SKM-1 treated with dmso at 0.1 percent for 144 hours (cell line): ENCODE measurements around the gene AUTS2.

Source experiments
- DNase-seq: peaks from one replicate; lab custom pipeline; 2025; ENCODE audit not compliant: unreplicated experiment; lab: John Stamatoyannopoulos, UW

Gene AUTS2

GRCh38 chr7:69879989-69880388 lies 281.7 kb downstream of the AUTS2 start:
- no peak for DNase-seq

DNA sequence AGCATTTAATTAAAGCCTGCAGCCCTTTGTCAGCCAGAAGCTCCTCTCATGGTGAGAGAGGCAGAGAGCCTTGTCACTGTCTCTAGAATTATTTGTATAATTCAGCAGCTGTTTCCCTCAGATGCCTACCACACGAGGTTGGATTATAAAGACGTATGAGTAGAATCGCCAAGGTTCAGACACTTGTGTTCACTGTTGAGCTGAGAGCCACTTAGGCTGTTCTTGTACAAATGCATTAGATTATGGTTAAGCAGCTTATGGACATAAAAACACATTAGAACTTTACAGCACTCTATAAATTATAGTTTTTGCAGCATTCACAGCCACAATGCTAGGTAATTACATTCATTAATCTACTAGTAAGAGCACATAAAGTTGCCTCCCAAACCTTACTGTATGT lies 282.6 kb downstream of the AUTS2 start:
- no peak for DNase-seq

GRCh38 chr7:69882269-69882668 lies 284.0 kb downstream of the AUTS2 start:
- no peak for DNase-seq

DNA sequence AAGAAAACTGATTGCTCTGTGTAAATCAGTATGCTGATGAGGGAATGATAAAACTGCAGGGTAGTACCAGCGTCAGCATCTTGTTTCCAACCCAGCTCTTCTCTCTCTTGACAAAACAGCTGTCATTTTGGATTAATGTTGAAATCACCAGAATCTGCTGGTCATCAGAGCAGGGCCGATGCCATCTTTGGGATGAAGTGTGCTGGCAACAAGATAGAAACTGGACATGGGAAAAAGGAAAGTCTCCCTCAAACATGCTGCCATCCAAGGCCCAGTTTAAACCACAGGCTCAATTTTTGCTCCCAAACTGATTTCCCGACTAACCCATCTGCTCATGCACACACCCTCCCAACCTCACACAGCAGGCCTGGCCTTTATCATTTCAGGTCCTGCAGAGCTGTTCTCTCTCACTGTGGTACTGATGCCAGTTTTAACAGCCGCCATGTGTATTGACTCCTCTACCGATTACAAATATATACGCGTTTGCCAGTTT lies 285.2 kb downstream of the AUTS2 start:
- DNase-seq: no peak

DNA sequence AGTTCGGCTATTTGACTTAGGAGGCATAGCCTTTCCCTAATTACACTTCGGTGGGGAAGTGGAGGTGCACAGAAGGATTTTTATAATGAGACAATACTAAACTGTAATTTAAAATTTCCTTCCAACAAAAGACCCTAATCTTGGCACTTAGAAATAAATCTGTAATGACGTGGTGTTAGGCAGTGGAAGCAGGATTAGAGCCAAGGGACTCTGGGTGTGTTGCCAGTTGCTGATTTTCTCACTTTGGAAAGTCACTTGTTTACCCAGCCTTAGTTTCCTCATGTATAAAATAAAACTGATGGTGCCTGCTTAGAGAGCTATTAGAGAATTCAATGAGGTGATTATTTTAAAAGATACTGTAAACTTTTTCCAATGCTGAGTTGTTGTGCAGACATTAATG lies 287.2 kb downstream of the AUTS2 start:
- DNase-seq: no peak

- no peak for DNase-seq
Measured at GRCh38 chr7:69889338-69889975, 291.2 kb downstream of the AUTS2 start.

GRCh38 chr7:69889976-69890351 lies 291.7 kb downstream of the AUTS2 start:
- no peak for DNase-seq

GRCh38 chr7:69892790-69893189 lies 294.5 kb downstream of the AUTS2 start:
- no peak for DNase-seq

GRCh38 chr7:69893906-69894305 lies 295.6 kb downstream of the AUTS2 start:
- DNase-seq: no peak

DNA sequence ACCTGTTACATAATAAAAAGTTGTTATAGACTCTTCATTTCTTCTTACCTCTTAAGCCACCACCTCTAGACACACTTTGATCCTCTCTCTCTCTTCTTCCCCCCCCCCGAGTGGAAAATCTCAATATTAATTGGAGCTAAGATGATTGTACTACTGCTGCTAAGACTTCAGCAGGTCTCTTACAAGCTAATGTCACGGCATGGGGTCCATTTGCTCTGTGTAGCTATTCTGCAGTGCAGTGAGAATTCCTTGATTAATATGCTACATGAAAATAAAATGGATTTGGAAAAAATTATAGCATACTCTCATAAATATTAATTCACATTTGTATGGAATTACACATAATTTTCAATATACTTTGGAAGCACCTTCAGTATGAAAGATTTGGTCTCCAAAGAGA lies 297.2 kb downstream of the AUTS2 start:
- DNase-seq: no peak

- DNase-seq: no peak
Measured at GRCh38 chr7:69896121-69896520, 297.8 kb downstream of the AUTS2 start.

DNA sequence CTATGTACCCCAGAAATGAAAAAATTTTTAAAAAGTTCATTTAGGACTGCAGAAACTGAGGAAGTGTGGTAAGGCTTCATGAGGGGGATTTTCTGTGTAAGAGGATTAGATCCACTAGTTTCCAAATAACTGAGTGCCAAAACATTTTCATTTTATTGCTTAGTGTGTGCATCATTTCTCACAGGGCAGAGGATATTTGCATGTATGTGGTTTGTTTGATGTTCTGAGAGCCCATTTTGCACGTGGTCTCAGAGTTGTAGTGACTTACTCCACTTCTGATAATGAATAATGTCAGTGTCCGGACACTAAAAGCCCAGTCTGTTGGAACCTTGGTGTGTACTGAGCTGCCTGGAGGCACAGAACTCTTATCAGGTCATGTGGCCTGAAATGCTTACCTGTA lies 299.9 kb downstream of the AUTS2 start:
- no peak for DNase-seq

DNA sequence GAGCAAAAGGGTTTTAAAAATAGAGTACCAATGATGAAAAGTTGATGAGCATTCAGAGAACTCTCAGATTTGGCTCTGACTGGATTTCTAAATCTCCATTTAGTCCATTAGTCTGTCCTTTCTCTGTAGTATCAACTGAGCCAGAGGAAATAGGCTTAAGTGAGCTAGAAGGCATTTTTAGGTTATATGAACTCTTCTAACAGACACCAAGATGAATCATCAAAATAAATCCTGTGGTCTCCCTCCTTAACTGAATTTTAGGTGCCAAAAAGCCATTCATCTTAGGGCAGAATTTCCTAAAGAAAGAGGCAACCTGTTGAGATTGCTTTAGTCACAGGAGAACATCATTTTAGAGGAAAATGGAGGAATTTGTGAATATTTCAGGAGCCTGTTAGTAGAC lies 305.1 kb downstream of the AUTS2 start:
- DNase-seq: no peak

- DNase-seq: no peak
Measured at GRCh38 chr7:69906283-69906995, 308.2 kb downstream of the AUTS2 start.

DNA sequence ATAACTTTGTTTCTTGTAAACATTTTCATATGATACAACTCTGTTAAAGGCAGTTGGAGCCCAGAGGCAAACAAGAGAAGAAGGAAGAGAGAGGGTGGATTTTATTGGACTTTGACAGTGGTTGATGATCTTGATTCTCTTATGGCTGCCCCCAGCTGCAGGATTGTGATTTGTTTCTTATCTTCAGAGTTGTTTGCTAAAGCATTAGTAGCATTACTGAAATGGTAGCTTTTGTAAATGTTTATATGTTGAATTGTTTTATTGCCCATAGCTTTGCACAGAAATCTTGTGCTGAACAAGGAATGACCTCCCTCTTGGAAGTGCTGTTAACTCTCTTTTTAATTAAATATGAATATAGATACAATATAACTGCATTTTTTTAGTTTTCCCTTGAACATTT lies 309.4 kb downstream of the AUTS2 start:
- DNase-seq: no peak

DNA sequence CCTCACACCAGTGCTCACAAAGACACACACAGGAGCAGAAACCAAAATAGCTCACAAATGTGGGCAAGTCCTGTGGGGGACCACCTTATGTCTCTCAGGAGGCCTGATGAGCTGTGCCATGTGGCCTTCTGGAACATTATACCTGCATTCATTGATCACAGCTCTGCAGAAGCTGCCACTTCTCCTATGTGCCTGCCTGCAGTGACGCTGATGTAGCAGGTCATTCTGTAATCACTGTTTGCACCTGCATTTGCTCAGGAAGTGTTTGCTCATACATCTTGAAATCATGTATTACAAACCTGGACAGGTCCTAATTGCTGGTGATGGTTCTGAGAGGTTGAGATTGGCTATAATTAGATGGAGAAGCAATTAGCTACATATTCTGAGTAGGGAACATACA lies 310.2 kb downstream of the AUTS2 start:
- DNase-seq: no peak

GRCh38 chr7:69910150-69910549 lies 311.9 kb downstream of the AUTS2 start:
- no peak for DNase-seq

DNA sequence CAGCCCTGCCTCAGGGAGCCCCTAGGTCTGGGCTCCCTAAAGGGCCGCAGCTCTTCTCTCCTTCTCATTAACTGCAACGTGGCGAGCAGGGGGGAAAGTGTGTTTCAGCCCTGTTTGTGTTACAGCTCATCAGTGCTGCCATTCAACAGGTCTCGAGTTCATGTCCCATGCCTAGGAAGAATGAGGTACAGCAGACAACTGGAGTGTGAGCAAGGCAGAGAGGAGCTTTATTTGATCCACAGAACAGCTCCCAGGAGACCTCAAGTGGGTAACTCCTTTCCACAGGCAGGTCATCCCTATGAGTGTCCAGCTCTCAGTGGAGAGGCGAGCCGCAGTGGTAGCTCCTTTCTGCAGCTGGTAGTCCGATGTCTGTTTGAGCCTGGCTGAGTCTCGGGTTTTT lies 313.1 kb downstream of the AUTS2 start:
- no peak for DNase-seq

DNA sequence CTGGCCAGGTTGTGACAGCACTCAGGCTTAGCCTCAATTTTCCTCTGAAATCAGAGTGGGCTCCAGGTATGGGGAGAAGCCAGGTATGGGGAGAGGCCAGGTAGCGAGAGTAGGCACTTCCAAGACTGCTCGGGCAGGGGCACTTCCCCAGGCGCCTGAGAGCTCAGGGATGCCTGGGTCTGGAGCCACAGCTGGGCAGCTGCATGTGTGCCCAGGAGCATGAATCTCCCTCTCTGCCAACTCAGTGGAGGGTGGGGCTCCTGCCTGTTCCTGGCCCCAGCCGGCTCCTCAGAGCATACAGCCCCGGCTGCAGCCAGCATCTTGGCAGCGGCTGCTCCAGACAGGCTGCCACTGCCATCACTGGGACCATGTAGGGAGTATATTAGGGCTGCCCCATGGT lies 313.9 kb downstream of the AUTS2 start:
- no peak for DNase-seq

GRCh38 chr7:69912846-69913245 lies 314.6 kb downstream of the AUTS2 start:
- DNase-seq: no peak

DNA sequence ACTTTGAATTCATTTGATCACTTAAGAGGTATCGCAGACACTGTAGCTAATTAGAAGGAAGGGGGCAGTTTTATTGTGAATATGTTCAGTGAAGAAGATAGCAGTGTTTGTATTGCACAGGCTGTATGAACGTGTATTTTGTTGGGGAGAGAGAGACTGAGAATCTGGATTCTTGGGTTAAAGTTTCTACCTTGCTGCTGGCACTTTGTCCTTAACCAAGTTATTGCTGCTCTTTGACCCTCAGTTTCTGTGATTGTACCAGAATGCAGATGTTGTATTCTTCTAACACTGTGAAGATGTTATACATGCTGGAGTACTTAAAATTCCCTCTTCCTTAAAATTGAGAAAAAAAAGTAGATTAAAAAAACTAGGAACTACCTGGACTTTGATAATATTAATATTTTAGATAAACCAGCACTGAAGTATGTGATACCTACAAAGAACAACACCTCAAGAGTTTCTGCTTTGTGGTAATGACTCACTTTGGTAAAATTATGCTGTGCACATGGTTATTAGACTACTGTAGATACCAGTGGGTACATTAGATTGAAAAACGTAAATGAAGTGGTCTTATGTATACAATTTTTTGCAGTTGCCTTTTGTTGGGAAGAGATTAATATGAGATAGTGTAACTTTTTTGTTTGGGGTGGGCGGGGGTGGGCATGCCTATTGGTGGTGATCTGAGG lies 321.3 kb downstream of the AUTS2 start:
- DNase-seq: no peak

DNA sequence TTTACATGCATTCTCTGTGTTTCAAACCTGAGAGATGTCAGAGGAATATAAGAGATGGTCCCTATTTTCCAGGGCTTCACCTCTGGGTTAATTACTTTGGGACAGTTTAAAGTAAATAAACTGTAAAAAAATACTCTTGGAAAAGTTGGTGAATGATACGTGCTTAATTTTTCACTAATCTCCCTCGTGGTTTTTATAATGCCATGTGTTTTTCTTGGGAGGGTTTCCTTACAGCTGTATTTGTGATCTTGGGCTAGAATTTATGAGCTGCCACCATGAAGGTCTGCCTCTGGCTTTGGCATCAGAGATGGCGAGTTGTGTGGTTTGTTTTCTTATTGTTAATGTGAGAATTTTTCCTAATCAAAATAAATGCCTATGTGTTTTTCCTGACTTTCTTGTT lies 322.5 kb downstream of the AUTS2 start:
- DNase-seq: no peak
